Activated CD4-positive, alpha-beta T cell treated with anti-CD3 and anti-CD28 coated beads, Interleukin-2, Interleukin-6, amounts not matched to agents 100 ng/mL and 50 ng/mL, durations not matched to agents 16 hours and 8 hours (primary cell): ENCODE measurements around the gene MUSTN1.

Experiments
- DNase-seq: peaks from one replicate; pipeline ENCODE4 v3.0.0-alpha.2; 2020

MUSTN1 gene

GRCh38 chr3:52834871-52835501 is at the start of gene MUSTN1:
MUSTN1 (minus strand) TSS chr3:52835019; CDS start chr3:52834948, 71 bp downstream.
- no peak for DNase-seq

DNA sequence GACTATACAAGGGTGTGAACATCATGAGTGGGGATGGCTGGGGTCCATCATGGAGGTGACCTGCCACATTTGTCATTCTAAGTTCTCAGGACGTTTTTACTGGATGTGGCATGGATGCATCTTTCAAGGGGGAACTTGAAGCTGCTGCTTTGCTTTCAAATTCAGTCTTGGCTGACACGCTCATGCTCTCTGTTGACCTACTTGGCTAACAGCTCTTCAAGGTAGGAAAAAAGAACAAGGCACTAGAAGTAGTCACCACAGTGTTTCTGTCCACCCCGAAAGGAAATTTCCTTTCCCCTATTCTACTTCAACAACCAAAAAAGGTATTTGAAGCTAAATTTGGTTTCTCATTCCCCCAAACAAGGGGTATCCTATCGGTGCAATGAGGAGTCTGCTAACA is 47.6 kb upstream of the MUSTN1 start:
- DNase-seq, result no peak

GRCh38 chr3:52881871-52882270 is 47.1 kb upstream of the MUSTN1 start:
- no peak for DNase-seq

- peak; percentile 50 for DNase-seq
Observed at GRCh38 chr3:52880474-52880873, 45.7 kb upstream of the MUSTN1 start.

- no peak for DNase-seq
Observed at GRCh38 chr3:52880047-52880446, 45.2 kb upstream of the MUSTN1 start.

DNA sequence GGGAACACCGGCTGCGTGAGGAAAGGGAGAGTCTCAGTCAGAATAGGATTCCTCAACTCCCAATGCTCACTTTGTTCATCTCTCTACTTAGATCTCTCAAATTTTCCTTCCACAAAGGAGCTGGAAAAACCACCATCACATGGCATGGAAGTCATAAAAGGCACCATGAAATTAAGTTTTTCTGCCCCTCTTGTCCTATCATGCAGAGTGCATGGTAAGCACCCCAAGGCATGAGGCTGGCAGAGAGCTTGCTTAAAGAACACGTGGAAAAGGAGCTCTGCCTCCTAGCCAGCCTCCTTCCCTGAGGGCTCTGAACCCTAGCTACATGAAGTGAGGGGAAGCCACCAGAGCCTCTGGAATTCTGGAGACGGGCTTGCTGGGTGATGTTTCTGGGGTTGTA is 44.8 kb upstream of the MUSTN1 start:
- DNase-seq, result no peak

GRCh38 chr3:52879090-52879489 is 44.3 kb upstream of the MUSTN1 start:
- no peak for DNase-seq

DNA sequence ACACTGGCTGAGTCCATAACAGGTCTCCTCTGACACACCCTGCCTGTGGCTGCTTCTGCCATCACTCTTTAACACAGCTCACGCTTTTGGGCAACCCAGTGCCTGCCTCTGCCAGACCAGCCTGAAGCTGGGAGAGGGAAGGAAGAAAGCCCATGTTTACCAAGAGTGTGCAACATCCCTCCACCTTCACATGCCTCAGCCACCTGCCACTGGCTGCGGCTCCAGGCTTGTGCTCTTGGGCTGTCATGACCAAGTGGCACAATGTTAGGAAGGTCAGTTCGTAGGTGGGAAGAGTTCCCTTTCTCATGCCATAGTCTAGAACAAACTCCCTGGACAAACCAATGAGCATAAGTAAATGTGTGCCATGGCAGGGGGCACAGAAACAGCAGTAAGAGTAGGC is 42.3 kb upstream of the MUSTN1 start:
- no peak for DNase-seq

DNA sequence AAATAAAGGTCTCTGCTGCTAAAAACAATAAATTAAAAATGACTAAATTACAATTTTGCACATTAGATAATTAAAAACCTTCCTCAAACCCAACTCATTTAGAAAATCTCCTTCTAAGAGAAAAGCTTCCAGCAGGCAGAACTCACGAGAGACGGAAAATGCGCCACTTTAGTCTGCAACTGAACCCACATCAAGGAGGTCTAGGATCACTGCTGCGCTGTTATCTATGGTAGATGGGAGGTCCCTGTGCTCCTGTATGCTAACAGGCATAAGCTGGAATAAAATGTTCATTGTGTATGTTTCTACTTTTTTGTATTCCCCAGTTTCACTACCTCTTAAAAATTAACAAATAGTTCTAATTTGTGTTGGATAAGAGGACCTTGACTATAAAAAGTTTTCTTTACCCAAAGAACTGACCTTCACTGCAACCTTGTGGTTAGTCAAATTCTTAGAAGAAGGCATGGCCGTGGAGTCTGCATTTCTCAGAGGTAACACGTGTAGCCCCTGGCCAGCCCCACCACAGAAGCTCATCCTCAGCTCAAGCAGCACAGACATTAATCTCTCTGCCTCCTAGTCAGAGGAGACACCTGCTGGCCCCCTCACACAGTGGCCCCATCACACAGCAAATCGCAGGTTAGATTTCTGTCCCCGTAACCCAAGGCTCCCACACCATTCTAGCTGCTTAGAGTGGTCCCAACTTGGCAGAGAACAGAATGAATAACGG is 40.2 kb upstream of the MUSTN1 start:
- no peak for DNase-seq

DNA sequence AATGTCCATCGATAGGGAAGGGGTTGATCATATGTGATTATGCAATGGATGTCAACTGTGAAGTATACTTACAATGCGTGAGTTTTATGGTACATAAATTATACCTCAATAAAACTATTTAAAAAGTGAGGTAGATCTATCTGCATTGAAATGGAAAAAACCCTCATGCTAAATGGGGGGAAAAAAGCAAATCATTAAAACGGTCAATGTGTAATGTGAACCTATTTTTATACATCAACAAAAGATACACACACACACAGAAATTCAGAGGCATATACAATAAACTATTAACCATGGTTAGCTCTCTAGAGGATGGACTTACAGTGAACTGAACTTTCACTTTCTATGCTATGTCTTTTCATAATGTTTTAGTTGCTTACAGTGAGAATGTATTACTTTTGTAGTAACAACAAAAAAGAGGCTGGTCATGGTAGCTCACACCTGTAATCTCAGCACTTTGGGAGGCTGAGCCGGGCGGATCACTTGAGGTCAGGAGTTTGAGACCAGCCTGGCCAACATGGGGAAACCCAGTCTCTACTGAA is 39.4 kb upstream of the MUSTN1 start:
- no peak for DNase-seq

DNA sequence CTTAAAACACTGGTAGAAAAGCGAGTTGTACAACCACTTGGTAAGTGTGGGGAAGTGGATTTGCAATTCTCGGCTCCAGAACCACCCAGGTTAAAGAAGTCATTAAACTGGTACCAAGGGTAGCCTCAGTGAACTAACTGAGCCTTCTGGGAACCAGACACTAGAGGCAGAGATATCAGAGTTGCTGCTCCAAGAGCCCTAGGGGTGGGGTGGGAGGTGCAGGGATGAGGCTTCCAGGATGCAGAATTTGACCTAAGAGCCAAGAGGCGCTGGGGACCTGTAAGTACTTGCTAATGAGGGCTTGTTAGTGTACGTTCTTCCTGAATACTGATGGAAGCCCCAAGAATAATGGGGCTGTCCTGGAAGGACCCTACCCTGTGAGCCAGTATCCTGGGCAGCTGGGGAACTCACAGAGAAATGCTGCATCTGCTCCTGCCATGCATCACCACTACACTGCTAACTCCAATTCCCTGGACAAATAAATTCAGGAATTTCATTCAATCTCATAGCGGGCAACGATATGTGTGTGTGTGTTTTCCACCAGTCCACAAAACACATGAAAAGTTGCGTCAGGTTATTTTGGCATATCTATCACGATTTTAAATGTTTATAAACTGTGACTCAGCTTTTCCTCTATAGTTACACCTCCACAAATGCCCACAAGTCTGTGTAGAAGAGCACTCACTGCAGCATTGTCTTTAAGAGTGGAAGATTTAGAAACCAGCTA is 38.8 kb upstream of the MUSTN1 start:
- no peak for DNase-seq

- no peak for DNase-seq
Observed at GRCh38 chr3:52872245-52872644, 37.4 kb upstream of the MUSTN1 start.

- no peak for DNase-seq
Observed at GRCh38 chr3:52871761-52872160, 36.9 kb upstream of the MUSTN1 start.

DNA sequence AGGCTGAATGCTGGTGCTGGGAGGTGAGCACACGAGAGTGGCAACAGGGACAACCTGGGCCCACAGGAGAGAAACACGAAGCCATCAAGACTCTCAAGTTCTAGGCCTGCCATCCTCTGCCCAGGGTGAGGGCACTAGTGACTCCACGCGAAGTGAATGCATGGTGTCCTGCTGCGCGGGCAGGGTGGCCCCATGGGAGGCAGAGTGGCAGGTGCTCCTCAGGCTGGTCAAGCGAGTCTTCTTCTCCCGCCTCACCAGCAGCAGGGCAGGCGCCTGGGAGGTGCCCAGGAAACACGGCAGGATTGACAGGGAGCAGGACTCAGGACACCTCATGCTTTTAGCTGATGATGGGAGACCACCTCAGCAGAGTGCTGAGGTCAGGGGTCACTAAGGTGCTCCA is 35.7 kb upstream of the MUSTN1 start:
- DNase-seq, result no peak

DNA sequence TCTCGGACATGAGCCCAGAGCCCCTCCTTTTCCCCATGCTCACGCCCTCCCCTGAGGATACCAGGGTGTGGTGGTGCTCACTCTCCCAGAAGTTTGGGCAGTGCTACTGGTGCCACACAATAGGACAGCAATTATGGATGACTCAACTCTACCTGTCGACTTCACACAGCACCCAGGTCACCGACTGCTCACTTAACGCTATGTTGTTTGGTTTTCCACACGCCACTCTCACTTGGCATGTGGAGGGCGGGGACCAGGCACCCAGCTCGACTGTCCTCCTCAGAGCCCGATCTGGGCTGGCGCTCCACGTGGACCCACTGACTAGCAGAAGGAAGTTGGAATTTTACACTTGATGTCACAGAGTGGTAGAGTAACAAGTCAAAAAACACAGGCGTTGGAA is 31.6 kb upstream of the MUSTN1 start:
- DNase-seq, result no peak

GRCh38 chr3:52865994-52866393 is 31.2 kb upstream of the MUSTN1 start:
- no peak for DNase-seq

DNA sequence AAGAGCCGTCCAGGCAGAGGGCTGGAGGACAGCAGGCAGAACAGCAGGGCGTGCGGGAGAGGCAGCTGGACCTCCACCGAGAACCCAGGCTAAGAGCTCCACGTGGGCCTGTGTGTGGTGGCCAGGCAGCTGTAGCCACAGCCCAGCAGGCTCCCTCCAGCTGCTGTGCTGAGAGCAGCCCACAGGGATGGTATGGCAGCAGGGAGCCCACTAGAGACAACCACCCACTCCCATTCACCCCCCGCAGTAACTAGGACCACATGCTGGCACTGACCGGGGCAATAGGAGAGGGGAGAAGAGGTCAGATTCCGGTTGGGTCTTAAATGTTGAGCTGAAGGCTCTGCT is 25.6 kb upstream of the MUSTN1 start:
- no peak for DNase-seq

DNA sequence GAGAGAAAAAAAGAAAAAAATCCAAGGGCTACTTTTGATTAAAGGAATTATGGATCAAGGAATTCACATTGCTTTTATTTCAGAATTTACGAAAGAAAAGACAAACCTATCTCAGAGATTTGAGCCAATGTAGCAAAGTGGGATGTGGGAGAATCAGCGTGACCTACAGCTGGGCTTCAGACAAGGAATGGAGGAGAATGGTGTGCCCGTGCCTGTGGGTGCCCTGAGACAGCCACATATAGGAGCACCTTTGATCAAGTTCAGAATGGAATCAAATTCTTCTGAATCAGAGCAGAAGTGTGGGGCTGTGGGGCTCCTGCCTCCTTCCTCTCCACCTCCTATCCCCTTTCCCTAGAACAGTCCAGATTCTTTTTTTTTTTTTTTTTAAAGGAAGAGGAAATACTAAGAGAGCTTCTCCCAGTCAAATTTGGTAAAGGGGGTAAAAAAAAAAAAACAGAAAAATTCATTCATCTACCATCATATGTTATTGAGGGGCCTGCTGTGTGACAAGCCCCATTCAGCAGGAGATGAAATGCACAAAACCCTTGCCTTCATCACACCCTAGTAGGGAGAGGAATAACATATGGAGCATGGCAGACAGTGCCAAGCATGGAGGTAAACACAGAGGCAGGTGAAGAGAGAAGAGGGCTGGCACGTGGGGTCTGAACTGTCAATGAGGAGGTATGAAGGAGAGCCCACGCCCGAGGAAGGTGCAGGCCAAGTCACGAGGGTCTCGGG is 25.0 kb upstream of the MUSTN1 start:
- no peak for DNase-seq

DNA sequence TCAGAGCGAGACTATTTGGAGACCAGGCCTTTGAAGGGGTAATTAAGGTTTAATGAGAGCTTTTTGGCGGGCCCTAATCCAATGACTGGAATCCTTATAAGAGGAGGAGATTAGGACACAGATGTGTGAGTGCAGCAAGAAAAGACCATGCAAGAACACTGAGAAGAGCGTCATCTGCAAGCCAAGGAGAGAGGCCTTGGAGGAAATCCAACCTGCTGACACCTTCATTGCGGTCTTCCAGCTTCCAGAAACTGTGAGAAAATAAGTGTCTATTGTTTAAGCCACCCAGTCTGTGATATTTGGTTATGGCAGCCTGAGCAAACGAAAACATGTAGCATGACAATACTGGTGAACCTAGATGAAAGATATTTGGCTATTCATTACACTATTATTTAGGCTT is 23.0 kb upstream of the MUSTN1 start:
- no peak for DNase-seq

DNA sequence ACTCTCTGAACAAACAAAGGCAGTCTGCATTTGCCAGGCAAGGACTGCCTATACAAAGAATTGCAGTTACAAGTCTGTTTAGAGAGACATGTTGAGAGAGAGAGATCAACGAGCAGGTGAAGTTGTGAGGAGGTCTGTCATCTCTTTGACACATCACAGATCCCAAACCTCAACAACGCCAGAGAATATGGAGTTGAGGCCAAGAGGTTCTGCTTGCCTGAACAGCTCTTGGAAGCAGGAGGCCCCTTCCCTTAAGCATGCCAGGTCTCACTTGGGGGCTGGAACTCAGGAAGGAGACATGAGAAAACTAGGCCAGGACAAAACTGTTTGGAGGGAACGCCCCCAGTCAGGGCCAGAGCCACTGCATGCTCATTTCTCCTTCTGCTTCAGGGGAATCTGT is 22.3 kb upstream of the MUSTN1 start:
- DNase-seq, result no peak

DNA sequence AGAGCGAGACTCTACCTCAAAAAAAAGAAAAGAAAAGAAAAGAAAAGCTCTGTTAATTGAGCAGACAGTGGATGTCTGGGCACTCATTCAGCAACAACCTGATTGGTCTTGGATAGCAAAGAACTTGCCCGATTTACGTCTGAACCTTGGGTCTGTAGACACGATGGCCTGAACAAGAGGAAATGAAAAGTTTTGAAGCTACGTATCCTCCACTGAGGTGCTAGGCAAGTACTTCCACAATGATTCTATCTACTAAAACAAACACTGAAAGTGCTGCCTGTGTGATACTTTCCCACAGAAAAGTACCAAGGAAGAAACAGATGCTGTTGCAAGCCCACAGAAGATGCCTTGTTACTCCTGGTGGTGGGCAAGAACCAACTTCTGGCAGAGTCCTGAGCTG is 21.8 kb upstream of the MUSTN1 start:
- DNase-seq, result no peak

GRCh38 chr3:52854013-52854412 is 19.2 kb upstream of the MUSTN1 start:
- no peak for DNase-seq

- no peak for DNase-seq
Observed at GRCh38 chr3:52852419-52852818, 17.6 kb upstream of the MUSTN1 start.
